Fibroblast of lung (primary cell): ENCODE data around the gene TMC6. TPM values are rescaled to one million over a fixed set of nuclear protein-coding genes. Genes with fewer than 3 reads are reported as not detected.

ENCODE experiments used
- DNase-seq, 2 donors: peaks; one replicate each; pipeline versions ENCODE4 v3.0.0 to v3.0.0-alpha.2; 2010; ENCODE audit warnings: low read depth in 2 of 2
- H2AFZ ChIP-seq: 2 replicates; pipeline ENCODE4 v1.5.1; 2012; ENCODE audit warnings: low read length, control low read depth, inconsistent platforms
- H3K27ac ChIP-seq: 2 replicates; pipeline ENCODE4 v1.5.1; 2011; ENCODE audit warnings: low read length, control low read depth; ENCODE audit not compliant: insufficient read depth
- H3K27me3 ChIP-seq: 2 replicates; pipeline ENCODE4 v1.5.1; 2011; ENCODE audit warnings: mild to moderate bottlenecking, low read length; ENCODE audit not compliant: control insufficient read depth, insufficient read depth
- H3K36me3 ChIP-seq: 2 replicates; pipeline ENCODE4 v1.5.1; 2011; ENCODE audit warnings: low read length; ENCODE audit not compliant: control insufficient read depth, insufficient read depth
- H3K4me1 ChIP-seq: 2 replicates; pipeline ENCODE4 v1.5.1; 2011; ENCODE audit warnings: low read length; ENCODE audit not compliant: control insufficient read depth, insufficient read depth; ENCODE audit errors: extremely low read depth
- H3K4me2 ChIP-seq: 2 replicates; pipeline ENCODE4 v1.5.1; 2011; ENCODE audit warnings: low read length, control low read depth; ENCODE audit not compliant: insufficient read depth; ENCODE audit errors: extremely low read depth
- H3K4me3 ChIP-seq, 4 experiments: fragments of 200-600 bp in 1 of 4; sonication (generic) in 1 of 4; replicated peaks in 1 of 4; 2 replicates each; pipeline ENCODE4 v1.5.1; 2011 to 2016; ENCODE audit warnings: low read length in 4 of 4, low read depth in 3 of 4, mild to moderate bottlenecking in 3 of 4, control low read depth in 2 of 4, inconsistent platforms in 1 of 4, mixed read lengths in 1 of 4; ENCODE audit not compliant: insufficient read depth in 1 of 4; ENCODE audit errors: control extremely low read depth in 1 of 4
- H3K79me2 ChIP-seq: 2 replicates; pipeline ENCODE4 v1.5.1; 2012; ENCODE audit warnings: mild to moderate bottlenecking, low read length, inconsistent platforms; ENCODE audit not compliant: control insufficient read depth, insufficient read depth
- H3K9ac ChIP-seq: 2 replicates; pipeline ENCODE4 v1.5.1; 2011; ENCODE audit warnings: mild to moderate bottlenecking, low read length, control low read depth; ENCODE audit not compliant: insufficient read depth
- H3K9me3 ChIP-seq: 2 replicates; pipeline ENCODE4 v1.5.1; 2012; ENCODE audit warnings: low read depth, low read length; ENCODE audit not compliant: control insufficient read depth, insufficient read depth
- H4K20me1 ChIP-seq: 2 replicates; pipeline ENCODE4 v1.5.1; 2011; ENCODE audit warnings: low read length; ENCODE audit not compliant: control insufficient read depth, insufficient read depth; ENCODE audit errors: extremely low read depth
- EZH2 ChIP-seq: IDR thresholded peaks from 2 replicates; pipeline ENCODE4 v1.5.1; 2012; ENCODE audit warnings: low read length, control low read depth, mild to moderate bottlenecking; ENCODE audit errors: missing control alignments
- polyA plus RNA-seq, 2 donors: library from polyadenylated mRNA; depleted of rRNA in 1 of 2; stranded (reverse) in 1 of 2; unstranded in 1 of 2; fragments of >200 nt; gene quantifications; 2 replicates each; pipeline ENCODE4 v1.2.1, GENCODE V29; 2011 to 2012; ENCODE audit warnings: missing spikeins in 1 of 2
- total RNA-seq: library from RNA; depleted of rRNA; stranded (reverse); fragments of >200 nt; gene quantifications from 2 replicates; pipeline ENCODE4 v1.2.1, GENCODE V29; 2014
- TF ChIP-seq, protein P1 (sequence below), 2 donors: IDR thresholded peaks in 1 of 2; conservative IDR thresholded peaks in 1 of 2; 1 replicate in 1 of 2; 2 replicates in 1 of 2; pipeline ENCODE4 v1.5.1; 2011 to 2012; ENCODE audit warnings: low read length in 2 of 2, control low read depth in 1 of 2, inconsistent platforms in 1 of 2, low read depth in 1 of 2, mild to moderate bottlenecking in 1 of 2

Gene TMC6
- total and polyA plus RNA-seq, 2 donors (not counting 1 experiment from before 2014, with no cell fraction given): 0.17 to 1.3 TPM

DNA sequence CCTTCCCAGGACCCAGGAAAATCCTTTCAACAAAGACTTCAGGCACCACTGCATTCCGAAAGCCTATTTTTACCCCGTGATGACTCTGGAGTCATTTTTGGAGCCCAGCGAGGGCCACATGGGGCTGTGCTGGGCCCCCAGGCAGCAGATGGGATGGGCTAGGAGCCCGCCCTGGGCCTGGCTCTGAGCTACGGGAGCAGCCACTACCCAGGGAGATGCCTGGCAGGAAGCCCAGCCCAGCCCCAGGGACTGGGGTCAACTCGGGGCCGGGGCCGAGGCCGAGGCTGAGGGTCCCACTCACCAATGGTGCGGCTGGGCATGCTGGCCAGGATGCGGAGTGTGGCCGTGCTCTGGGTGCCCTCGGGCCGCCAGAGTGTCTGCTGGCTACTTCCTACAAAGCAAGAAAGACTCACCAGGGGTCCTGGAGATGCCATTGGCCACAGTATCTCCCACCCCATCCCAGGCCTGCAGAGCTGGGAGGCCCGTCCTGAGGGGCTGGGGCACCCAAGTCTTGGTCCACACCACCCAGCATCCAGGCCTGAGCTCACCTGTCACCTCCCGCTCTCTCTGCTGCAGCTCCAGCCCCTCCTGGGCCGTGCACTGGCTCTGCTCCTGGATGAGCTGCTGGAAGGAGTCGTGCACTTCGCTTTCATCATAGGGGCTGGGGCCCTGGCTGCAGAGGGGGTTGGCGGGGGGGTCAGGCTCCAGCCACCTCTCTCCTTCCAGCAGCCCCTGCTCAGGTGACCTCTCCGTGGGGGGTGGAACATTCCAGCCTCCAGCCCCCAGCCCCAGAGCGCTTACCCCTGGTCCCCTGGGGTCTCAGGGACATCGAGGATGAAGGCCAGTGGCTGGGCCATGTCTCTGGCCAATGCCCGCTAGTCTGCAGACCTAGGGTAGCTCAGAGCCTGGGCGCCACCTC lies 2.3 kb downstream of the TMC6 start:
- H3K4me3 ChIP-seq: no peak overlapping the region
- no peak overlapping the region for H3K4me2 ChIP-seq
- no peaks in the 10 kb centered on the region for H4K20me1 ChIP-seq
- H3K9me3 ChIP-seq: no peaks in the 10 kb centered on the region
- peaks cover 26% of the 10 kb centered on the region for H3K27me3 ChIP-seq
- H3K4me1 ChIP-seq: peaks cover 2% of the 10 kb centered on the region
- no peak overlapping the region for H3K9ac ChIP-seq
- no peak overlapping the region for H3K27ac ChIP-seq
- DNase-seq: no peak
- no peak for TF ChIP-seq EZH2
- TF ChIP-seq, protein P1, sequence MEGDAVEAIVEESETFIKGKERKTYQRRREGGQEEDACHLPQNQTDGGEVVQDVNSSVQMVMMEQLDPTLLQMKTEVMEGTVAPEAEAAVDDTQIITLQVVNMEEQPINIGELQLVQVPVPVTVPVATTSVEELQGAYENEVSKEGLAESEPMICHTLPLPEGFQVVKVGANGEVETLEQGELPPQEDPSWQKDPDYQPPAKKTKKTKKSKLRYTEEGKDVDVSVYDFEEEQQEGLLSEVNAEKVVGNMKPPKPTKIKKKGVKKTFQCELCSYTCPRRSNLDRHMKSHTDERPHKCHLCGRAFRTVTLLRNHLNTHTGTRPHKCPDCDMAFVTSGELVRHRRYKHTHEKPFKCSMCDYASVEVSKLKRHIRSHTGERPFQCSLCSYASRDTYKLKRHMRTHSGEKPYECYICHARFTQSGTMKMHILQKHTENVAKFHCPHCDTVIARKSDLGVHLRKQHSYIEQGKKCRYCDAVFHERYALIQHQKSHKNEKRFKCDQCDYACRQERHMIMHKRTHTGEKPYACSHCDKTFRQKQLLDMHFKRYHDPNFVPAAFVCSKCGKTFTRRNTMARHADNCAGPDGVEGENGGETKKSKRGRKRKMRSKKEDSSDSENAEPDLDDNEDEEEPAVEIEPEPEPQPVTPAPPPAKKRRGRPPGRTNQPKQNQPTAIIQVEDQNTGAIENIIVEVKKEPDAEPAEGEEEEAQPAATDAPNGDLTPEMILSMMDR (conservative IDR thresholded peaks at IDR 0.05 in 1 of 2, IDR thresholded peaks at IDR 0.05 in 1 of 2; ENCODE audit: low read depth in 1 of 2, low read length in 2 of 2): no peak
- no peak overlapping the region for H2AFZ ChIP-seq
- H3K36me3 ChIP-seq: no peaks in the 10 kb centered on the region
- H3K79me2 ChIP-seq: no peaks in the 10 kb centered on the region

DNA sequence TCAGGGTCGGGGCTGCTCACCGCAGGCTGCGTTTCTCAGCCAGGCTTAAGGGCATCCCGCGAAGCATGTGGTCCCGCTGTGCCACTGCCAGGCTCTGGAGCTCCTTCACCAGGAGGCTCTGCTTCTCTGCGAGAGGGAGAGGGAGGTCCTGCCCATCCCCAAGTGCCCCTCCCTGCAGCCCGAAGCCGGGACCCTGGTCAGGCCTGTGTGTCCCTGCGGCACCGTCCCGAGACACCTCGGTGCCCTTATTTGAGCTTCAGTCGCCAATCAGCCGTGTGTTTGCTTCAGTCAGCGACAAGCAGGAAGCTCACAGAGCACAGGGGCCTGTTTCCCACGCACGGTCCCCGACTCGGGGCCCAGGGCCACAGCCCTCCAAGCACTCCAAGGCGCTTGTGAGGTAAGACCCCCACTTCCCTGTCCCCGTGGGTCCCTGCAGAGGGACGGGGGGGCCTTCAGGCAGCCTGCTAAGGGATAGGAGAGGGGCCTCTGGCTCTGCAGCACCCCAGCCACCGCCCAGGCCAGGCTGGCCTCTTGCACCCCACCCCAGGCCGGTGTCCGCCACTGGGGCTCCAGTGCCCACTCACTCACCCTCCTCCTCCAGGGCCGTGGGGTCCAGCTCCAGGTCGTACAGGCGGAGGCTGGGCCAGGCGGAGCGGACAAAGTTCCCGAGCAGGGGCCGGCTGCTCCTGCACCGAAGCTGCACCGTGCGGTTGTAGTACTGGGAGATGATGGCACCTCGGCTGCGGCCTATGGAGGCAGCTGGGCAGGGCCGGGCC lies 3.2 kb downstream of the TMC6 start:
- Histone ChIP-seq H2AFZ (no peak overlapping the region), H3K79me2 (no peaks in the 10 kb centered on the region), H3K27me3 (peaks cover 18% of the 10 kb centered on the region), H3K36me3 (no peaks in the 10 kb centered on the region), H4K20me1 (no peaks in the 10 kb centered on the region), H3K4me1 (peaks cover 2% of the 10 kb centered on the region), H3K9me3 (no peaks in the 10 kb centered on the region), H3K27ac (no peak overlapping the region), H3K4me2 (no peak overlapping the region), H3K4me3 (no peak overlapping the region), H3K9ac (no peak overlapping the region)
- no peak for DNase-seq
- TF ChIP-seq EZH2: no peak
- TF ChIP-seq, protein P1 (conservative IDR thresholded peaks at IDR 0.05 in 1 of 2, IDR thresholded peaks at IDR 0.05 in 1 of 2; ENCODE audit: low read depth in 1 of 2, low read length in 2 of 2): no peak

DNA sequence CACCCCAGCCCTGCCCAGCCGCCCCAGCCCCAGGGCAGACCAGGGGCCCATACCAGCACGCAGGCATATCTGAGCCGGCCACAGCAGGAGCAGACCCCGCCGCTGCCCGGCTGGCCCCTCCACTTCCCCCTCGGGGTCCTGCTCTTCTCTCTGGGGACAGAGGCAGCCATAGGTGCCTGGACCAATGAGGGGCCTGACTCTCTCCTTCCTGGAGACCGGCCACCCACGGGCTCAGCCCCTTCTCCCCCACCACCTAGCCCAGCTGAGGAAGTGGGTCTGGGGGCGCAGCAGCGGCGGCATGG lies 3.8 kb downstream of the TMC6 start:
- Histone ChIP-seq H3K36me3 (no peaks in the 10 kb centered on the region), H3K27me3 (peaks cover 18% of the 10 kb centered on the region), H3K79me2 (no peaks in the 10 kb centered on the region), H3K27ac (no peak overlapping the region), H2AFZ (no peak overlapping the region), H4K20me1 (no peaks in the 10 kb centered on the region), H3K4me1 (peaks cover 2% of the 10 kb centered on the region), H3K9me3 (no peaks in the 10 kb centered on the region), H3K4me2 (no peak overlapping the region), H3K4me3 (no peak overlapping the region), H3K9ac (no peak overlapping the region)
- no peak for DNase-seq
- TF ChIP-seq EZH2: no peak
- TF ChIP-seq, protein P1 (conservative IDR thresholded peaks at IDR 0.05 in 1 of 2, IDR thresholded peaks at IDR 0.05 in 1 of 2; ENCODE audit: low read depth in 1 of 2, low read length in 2 of 2): no peak
